Epidermal melanocyte (primary cell): ENCODE results near the gene TSPAN5.

Source experiments
- DNase-seq: peaks from one replicate; pipeline ENCODE4 v3.0.0; 2011; ENCODE audit warnings: low spot score; ENCODE audit not compliant: insufficient read length

TSPAN5 gene

DNA sequence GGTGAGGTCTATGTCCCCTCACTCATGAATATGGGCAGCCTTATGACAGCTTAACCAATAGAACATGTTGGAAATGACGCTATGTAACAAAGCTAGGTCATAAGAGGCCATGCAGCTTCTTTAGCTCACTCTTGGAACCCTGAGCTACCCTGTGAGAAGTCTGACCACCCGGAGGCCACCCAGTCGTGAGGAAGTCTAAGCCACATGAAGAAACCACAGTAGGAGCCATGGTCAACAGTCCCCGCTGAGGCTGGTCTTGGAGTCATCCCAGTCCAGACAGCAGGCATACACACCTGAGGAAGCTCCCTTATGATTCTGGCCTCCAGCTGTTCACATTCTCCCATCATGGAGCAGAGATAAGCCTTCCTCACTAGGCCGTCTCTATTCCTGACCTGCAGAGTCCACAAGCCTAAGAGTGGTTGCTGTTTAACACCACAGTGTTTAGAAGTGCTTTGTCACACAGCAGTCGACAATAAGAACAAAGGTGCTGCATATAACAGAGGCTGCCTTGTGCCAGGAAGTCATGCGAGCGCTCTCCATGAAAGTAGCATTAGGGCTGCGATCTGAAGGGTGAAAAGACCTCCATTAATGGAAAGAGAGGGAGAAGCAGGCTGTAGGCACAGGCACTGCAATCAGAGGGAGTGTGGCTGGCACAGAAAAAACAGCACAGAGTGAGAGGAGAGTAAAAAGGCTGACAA is 38.2 kb downstream of the TSPAN5 start:
- DNase-seq, result no peak

DNA sequence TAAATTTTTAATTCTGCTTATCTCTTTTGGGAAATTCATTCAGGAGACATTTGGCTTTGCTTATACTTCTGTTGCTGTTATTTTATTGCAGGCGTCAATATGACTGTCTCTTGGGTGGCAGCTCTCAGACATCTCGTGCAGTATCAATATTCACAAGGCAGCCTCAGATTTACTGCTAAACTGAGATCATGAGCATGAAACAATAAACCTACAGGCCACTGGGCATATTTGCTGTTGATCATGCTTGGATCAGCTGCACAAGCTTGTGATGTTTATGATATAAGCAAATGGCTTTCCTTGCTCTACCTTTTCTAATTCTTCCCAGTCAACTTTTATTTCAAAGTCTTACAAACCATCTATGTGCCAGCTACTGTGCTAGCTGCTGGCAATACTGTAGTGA is 39.2 kb downstream of the TSPAN5 start:
- DNase-seq, result no peak

- no peak for DNase-seq
Observed at GRCh38 chr4:98618680-98619079, 39.7 kb downstream of the TSPAN5 start.

- DNase-seq, result no peak
Observed at GRCh38 chr4:98617358-98618047, 40.9 kb downstream of the TSPAN5 start.

DNA sequence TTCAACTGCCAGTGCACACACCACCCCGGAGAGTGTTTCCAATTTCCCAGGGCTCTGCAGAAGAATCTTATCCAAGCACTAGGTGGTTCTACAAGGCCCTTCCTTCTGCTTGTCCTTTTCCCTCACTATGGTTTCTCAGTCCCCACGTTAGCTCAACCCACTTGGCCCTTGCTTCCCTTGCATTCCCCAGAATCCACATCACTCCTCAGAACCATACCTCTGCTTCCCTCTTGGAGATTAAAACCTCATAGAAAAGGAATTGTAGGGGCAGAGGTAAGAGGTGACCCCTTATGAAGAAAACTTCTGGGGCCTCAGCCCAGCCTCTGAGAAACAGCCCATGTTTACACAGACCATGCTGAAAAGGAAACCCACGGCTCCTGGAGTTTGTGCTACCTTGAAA is 42.4 kb downstream of the TSPAN5 start:
- no peak for DNase-seq

GRCh38 chr4:98614662-98615061 is 43.7 kb downstream of the TSPAN5 start:
- no peak for DNase-seq

- DNase-seq, result no peak
Observed at GRCh38 chr4:98614094-98614493, 44.3 kb downstream of the TSPAN5 start.

DNA sequence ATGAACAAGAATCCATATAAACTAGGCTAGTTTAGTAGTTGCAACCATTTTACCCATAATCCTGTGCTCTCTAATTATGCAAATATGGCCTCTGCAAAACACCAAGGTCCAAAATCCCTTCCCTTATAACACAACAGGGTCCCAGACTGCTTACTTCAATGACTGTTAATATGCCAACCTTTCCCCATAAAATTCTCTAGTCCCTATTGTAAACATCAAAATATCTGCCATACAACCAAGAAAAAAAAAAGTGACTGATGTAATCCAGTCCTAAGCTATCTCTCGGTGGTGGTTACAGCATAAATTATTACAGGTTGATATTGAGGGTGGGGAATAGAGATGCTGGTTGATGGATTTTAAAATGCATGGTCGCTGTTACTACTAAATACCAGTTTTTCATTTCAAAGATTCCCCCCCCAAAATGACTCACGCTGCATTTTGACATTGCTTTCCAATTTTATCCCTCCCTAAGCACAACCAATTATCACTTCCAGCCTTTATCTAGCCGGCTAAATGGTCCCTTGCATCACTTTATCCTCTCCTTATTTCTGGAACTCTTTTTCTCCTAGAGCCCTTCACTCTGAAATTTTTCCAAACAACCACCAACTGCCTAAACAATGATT is 44.8 kb downstream of the TSPAN5 start:
- no peak for DNase-seq

DNA sequence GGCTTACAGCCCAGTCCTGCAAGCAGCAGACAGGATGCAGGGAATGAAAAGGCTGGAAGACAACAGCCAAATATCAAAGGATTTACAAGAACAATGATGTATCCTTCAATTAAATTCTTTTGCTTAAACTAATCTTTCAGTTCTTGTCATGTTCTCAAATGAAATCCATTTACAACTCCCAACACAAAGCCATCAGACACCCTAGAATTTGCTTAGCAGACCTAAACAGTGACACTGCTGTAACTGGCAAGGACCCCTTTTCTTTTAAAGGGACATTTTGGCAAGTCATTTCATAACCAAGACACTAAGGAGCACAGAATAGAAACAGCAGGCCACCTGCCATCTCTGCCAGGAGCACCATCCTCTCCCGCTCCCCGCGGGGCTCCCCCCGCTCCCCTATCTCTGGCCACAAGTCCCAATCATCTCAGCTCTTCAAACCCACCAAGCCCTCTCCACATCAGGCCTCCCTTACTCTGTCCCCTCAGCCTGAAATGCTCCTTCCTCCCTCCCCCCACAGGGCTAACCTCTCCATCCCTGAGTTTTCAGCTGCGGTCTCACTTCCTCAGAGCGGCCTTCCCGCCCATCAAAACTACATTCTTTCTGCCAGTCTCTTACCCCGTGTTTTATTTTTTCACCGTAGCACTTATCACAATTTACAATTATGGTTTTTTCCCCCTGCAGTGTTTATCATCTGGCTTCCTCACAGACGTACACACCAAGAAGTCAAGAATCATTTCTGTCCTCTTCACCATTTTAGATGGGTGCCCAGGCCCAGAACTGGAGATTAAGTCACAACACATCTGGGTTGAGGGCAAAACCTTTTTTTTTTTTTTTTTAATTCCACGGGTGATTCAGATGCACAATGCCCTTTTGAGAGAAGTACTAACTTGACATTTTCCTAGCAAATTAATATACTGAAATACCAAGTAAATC is 45.8 kb downstream of the TSPAN5 start:
- no peak for DNase-seq

- no peak for DNase-seq
Observed at GRCh38 chr4:98611677-98612317, 46.6 kb downstream of the TSPAN5 start.

- no peak for DNase-seq
Observed at GRCh38 chr4:98610926-98611676, 47.3 kb downstream of the TSPAN5 start.

DNA sequence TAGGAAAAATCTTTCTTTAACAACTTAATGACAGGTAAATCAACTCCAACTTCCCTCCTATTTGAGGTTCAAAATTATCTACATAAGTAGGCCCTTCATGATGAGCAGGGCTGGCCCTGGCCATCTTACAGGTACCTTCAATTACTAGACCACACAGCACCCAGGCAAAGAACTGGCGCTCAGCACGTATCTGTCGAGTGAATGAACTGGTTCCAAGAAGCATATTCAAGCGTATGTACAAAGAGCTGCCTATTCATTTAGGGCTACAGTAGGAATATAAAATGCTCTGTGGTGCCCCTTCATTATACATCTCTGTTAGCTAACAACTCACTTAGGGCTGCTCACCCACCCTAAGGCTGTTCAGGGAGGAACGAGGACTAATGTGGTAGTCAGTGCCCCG is 48.0 kb downstream of the TSPAN5 start:
- DNase-seq, result no peak

DNA sequence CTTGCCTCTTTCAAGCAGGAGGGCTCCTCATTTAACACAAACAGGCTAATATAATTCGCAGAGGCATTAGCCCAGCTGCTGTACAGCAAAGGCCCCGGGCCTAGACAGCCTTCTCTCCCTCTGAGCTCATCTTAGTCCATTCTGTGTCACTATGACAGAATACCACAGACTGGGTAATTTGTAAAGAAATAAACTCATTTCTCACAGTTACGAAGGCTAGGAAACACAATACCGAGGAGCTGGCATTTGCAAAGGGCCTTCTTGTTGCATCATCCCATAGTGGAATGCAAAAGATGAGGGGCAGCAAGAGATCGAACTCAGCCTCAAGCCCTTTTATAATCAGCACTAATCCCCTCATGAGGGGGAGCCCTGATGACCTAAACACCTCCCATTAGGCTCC is 48.5 kb downstream of the TSPAN5 start:
- DNase-seq, result no peak

GRCh38 chr4:98608356-98608755 is 50.1 kb downstream of the TSPAN5 start:
- DNase-seq, result no peak

DNA sequence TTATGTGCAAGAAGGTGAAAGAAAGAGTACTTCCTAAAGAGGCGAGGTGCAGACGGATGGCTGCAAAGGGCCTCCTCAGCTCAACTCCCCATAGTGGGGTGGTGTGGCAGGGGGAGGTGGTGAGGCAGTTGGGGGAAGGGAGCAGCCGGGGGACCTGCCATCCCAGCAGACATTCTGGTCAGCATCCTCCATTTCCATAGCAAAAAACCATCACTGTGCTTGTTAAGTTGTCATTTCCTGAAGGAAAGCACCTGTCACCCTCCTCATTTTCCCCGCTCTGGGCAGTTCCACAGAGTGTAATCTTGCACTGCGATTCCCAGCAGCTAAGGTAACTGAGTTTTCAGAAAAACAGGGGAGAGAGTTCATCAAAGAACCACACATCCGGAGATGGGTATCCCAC is 51.5 kb downstream of the TSPAN5 start:
- no peak for DNase-seq

GRCh38 chr4:98605216-98605615 is 53.2 kb downstream of the TSPAN5 start:
- no peak for DNase-seq

GRCh38 chr4:98604723-98605122 is 53.7 kb downstream of the TSPAN5 start:
- DNase-seq, result no peak

DNA sequence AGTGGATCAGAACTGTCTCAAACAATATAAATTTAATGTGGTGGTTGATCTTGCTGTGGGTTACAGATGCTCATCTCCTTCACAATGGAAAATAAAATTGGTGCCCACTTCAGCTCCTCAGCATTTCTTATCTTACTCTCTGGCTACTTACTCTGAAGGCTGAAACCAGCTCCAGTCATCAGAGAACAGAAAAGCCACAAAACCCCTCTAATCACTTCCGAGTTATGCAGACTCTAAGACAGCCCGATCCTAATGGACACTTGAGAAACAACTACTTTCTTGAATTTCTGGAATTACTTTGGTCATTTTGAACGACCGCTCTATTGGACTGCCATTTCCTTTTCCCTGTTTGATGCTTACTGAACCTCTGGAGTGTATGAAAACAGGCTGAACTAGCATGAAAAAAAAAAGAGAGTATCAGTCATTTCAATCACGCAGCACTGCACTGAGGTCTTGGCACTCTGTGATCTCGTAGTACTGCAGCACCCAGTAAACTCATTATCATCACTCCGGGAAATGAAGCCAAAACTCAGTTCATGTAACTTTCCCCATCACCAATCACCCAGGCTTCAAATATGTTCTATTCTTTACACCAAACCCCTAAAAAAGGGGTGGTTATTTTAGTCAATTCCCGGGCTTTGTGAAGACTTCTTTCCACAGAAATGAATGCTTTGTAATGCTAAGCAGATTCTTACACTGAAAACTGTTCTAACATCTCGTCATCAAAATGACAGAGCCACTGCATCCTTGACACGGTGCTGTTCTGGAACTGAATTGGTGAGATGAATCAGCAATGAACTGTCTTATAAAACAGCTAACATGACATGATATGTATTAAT is 54.5 kb downstream of the TSPAN5 start:
- no peak for DNase-seq

DNA sequence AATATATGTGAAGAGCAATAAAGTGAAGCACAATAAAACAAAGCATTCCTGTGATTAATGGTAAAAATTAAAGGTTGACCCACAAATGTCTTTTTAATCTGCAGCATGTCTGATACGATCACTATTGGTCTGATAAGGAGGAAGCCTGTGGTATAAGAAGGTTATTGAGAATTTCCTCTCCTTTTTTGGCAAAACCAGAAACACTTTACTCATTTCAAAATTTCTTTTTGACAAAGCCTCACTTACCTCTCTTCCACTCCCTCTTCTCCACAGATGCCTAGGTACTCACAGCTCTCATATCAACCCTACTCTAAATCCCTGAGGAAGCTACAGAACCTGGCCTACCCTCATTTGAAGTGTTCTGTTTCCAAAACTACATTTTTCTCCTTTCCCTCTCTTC is 56.1 kb downstream of the TSPAN5 start:
- no peak for DNase-seq

DNA sequence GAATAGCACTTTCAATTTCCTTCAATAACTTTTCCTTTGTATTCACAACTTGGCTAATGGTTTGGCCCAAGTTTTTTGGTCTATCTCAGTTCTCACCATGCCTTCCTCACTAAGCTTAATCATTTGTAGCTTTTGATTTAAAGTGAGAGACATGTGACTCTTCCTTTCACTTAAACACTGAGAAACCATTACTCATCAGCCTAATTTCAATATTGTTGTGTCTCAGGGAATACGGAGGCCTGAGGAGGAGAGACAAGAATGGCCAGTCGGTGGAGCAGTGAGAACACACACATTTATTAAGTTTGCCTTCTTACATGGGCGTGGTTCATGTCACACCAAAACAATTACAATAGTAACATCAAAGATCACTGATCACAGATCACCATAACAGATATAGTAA is 56.7 kb downstream of the TSPAN5 start:
- DNase-seq, result no peak
